Effector memory CD8-positive, alpha-beta T cell (primary cell): ENCODE results near the gene HCN4.
"Not testable (repeated sequence)": the region's sequence is repeated elsewhere in the genome, so short reads cannot be mapped to it uniquely, and the experiment has no call there.

ENCODE experiments used
- ATAC-seq: fragments of 150-1000 bp; cut with Tn5 transposase; replicated peaks from 2 replicates; pipeline ENCODE4 v1.10.0; 2021; ENCODE audit warnings: mild to moderate bottlenecking, moderate library complexity
- DNase-seq, 3 experiments: peaks; one replicate each; pipeline ENCODE4 v3.0.0; 2021
- H3K27ac Mint-ChIP-seq, 2 donors: one replicate each; pipeline ENCODE4 v1.8.0; 2022; ENCODE audit warnings: mild to moderate bottlenecking in 2 of 2, mixed read lengths in 2 of 2, moderate library complexity in 2 of 2
- H3K27me3 Mint-ChIP-seq, 2 donors: one replicate each; pipeline ENCODE4 v1.8.0; 2022; ENCODE audit warnings: mixed read lengths in 2 of 2
- H3K36me3 Mint-ChIP-seq: one replicate; pipeline ENCODE4 v1.8.0; 2022; ENCODE audit warnings: mild to moderate bottlenecking, moderate library complexity, mixed read lengths; ENCODE audit not compliant: insufficient read depth
- H3K4me1 Mint-ChIP-seq, 2 donors: one replicate each; pipeline ENCODE4 v1.8.0; 2022; ENCODE audit warnings: low read depth in 2 of 2, mixed read lengths in 2 of 2
- H3K4me3 Mint-ChIP-seq, 2 donors: one replicate each; pipeline ENCODE4 v1.8.0; 2022; ENCODE audit warnings: mild to moderate bottlenecking in 2 of 2, mixed read lengths in 2 of 2, moderate library complexity in 2 of 2
- H3K9me3 Mint-ChIP-seq, 2 donors: one replicate each; pipeline ENCODE4 v1.8.0; 2022; ENCODE audit warnings: mixed read lengths in 2 of 2
- total RNA-seq, 9 experiments: gene quantifications; one replicate each; lab custom pipeline; 2026; lab: John Stamatoyannopoulos, UW

The HCN4 gene
- 0 to 0.30 (median 0) reads per million in 9 experiments for total RNA-seq

DNA sequence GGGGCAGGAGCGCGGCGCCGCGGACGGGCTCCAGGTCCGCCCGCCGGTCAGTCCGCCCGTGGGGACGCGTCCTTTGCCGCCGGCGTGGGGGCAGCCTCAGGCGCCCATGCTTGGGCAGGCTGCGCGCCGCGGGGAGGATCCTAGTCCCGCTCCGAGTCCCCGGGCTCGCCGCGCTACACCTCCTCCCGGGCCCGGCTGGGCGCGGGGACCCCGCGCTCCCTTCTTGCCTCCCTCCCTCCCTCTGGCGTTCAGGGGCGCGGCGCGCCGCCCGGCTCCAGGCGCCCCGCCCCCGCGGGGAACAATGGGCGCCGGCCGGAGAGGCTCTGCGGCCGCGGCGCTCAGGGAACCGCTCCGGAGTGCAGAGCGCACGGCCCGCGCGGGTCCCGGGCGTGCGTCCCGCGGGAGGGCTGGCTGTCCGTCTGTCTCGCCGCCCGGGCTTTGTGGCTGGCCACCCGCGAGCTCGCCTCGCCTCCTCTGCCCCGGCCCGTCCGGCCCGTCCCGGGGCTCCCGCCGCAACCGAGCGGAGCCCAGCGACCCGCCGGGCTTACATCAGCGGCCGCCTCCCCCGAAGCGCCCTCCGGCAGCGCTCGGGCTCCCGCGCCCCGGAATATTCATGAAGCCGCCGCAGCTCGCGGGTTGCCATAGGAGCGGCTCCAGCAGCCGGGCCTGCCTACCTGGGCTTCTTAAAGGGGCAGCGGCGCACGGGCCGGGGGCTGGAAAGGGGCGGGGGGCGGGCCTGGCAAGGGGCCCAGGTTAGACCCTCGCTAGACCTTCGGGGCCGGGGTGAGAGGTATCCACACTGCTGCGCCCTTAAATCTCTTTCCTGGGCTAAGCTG lies at the start of gene HCN4:
Gene HCN4, minus strand, starts transcription at position 658 of the 836 bp plus-strand sequence. CDS start 688 bp downstream, outside the sequence.
- DNase-seq (no peak), ATAC-seq (no peak)
- H3K4me3 Mint-ChIP-seq: no peak within 1 kb of the TSS
- no peak within 1 kb of the TSS for H3K27ac Mint-ChIP-seq
- no peaks in the 10 kb centered on the region for H3K36me3 Mint-ChIP-seq
- H3K4me1 Mint-ChIP-seq: peaks cover 2 to 3% of the 10 kb centered on the region in 2 donors
- no peaks in the 10 kb centered on the region for H3K9me3 Mint-ChIP-seq
- H3K27me3 Mint-ChIP-seq: peaks cover 68 to 85% of the 10 kb centered on the region in 2 donors

DNA sequence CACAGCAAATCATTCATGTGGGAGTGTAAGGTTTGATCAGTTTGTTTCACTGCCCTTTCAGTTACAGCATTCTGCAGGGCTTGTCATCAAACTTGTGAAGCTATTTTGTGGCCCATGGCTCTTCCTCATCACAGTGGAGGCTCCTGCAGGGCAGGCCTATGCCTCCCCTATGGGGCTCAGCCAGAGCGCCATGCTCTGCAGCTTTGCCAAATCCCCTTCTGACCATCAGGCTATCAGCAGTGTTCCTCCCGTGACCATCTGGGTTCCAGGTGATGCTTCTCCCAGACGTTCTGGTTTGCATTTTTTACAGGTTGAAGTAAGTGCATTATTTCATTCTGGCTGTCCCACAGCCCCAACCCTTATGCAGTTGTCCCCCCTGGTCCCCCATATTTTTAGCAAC lies 46.1 kb upstream of the HCN4 start:
- DNase-seq (no peak), ATAC-seq (no peak)
- Mint-ChIP-seq H3K36me3 (no peaks in the 10 kb centered on the region), H3K4me3 (no peak overlapping the region), H3K9me3 (no peaks in the 10 kb centered on the region), H3K27ac (no peak overlapping the region), H3K4me1 (no peaks in the 10 kb centered on the region), H3K27me3 (peaks cover 7 to 24% of the 10 kb centered on the region in 2 donors)

DNA sequence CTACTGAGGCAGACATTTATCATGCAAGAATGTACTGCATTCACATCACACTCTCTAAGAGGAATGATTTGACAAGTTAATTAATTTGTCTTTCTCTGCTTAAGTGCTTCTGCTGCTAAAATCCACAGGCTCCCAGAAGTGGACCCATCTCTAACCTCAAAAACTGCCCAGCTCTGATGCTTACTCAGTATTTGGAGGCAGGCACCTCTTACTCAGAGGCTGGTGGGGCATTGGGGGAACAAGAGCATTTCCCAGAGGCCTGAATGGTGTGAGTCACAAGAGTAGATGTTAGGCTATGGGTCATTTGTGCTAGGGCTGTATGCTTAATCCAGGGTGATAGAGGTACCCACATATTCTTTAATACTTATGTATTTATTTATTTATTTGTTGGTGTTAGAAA lies 34.4 kb upstream of the HCN4 start:
- DNase-seq (no peak), ATAC-seq (no peak)
- H3K9me3 Mint-ChIP-seq: no peaks in the 10 kb centered on the region
- H3K27me3 Mint-ChIP-seq: peaks cover 0 to 36% of the 10 kb centered on the region in 2 donors
- no peak overlapping the region for H3K4me3 Mint-ChIP-seq
- H3K27ac Mint-ChIP-seq: no peak overlapping the region
- no peaks in the 10 kb centered on the region for H3K36me3 Mint-ChIP-seq
- H3K4me1 Mint-ChIP-seq: no peaks in the 10 kb centered on the region

DNA sequence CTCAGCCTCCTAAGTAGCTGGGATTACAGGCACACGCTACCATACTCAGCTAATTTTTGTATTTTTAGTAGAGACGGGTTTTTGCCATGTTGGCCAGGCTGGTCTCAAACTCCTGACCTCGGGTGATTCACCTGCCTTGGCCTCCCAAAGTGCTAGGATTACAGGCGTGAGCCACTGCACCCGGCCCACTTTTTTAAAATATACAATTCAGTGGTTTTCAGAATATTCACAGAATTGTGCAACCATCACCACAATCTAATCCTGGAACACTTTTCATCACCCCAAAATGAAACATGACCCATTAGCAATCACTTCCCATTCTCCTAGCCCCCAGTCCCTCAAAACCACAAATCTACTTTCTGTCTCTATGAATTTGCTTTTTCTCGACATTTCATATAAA lies 31.5 kb upstream of the HCN4 start:
- H3K27me3 Mint-ChIP-seq: peaks cover 6 to 30% of the 10 kb centered on the region in 2 donors
- H3K27ac Mint-ChIP-seq, H3K4me1 Mint-ChIP-seq, ATAC-seq, DNase-seq, H3K4me3 Mint-ChIP-seq, H3K36me3 Mint-ChIP-seq, H3K9me3 Mint-ChIP-seq: not testable (repeated sequence)

DNA sequence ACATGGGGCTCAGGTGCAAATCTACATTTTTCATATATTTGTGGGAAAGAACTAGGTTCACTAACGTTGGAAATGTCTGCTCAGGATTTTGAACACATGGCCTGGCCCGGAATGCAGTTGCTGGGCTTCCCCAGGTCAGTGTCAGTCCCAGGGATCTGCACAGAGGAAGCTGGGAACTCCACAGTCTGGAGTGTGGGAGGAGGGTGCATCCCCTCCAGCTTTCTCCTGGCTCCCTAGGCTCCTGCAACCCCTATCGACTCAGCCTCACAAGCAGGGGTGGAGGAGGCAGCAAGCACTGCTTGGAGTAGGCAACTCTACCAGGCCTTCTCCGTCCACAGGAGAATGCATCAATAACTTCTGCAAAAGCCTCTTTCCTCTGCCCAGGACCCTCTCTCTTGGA lies 30.1 kb upstream of the HCN4 start:
- H3K4me1 Mint-ChIP-seq: no peaks in the 10 kb centered on the region
- no peak overlapping the region for H3K27ac Mint-ChIP-seq
- H3K9me3 Mint-ChIP-seq: no peaks in the 10 kb centered on the region
- peaks cover 8 to 43% of the 10 kb centered on the region in 2 donors for H3K27me3 Mint-ChIP-seq
- H3K36me3 Mint-ChIP-seq: no peaks in the 10 kb centered on the region
- no peak for DNase-seq
- H3K4me3 Mint-ChIP-seq: no peak overlapping the region
- ATAC-seq: no peak

DNA sequence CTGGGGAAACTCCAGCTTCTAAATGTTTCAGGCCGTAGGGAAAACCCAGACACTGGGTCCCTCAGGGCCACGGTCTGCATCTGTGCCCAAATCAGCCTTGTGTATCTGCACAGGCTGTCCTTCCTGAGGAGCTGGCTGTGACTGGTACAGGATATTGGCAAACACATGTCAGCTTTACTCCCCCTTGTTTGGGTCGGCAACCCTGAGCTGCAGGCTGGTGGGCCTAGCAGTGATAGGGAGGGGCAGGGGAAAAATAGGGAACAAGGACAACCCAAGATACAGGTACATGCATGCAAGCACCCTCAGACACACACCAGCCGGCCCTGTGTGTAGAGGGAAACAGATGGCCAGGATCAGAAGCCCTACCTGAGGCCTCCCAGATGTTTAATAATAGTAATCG lies 28.7 kb upstream of the HCN4 start:
- Mint-ChIP-seq H3K4me1 (no peaks in the 10 kb centered on the region), H3K36me3 (no peaks in the 10 kb centered on the region), H3K4me3 (no peak overlapping the region), H3K27me3 (peaks cover 8 to 57% of the 10 kb centered on the region in 2 donors), H3K27ac (no peak overlapping the region), H3K9me3 (no peaks in the 10 kb centered on the region)
- DNase-seq (no peak), ATAC-seq (no peak)

DNA sequence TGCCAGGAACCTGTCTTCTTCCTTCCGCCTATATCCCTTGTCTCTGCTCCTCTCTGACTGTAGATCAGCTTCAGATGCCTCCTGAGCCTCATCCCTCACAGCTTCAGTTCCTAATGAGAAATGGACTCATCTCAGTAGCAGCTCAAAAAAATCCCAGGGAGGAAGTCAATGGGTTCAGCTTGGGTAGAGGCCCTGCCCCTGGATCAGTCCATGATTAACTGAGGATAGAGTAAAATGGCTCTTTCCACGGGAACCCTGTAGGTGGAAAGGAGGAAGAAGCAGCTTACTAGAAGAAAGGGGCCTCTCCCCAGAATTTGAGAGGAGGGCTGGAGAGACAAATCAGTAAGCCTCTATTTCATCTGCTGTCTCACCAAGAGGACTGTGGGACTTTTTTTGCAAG lies 26.9 kb upstream of the HCN4 start:
- Mint-ChIP-seq H3K4me3 (no peak overlapping the region), H3K27ac (no peak overlapping the region), H3K27me3 (peaks cover 18 to 74% of the 10 kb centered on the region in 2 donors), H3K36me3 (no peaks in the 10 kb centered on the region), H3K4me1 (no peaks in the 10 kb centered on the region), H3K9me3 (no peaks in the 10 kb centered on the region)
- no peak for DNase-seq
- no peak for ATAC-seq

DNA sequence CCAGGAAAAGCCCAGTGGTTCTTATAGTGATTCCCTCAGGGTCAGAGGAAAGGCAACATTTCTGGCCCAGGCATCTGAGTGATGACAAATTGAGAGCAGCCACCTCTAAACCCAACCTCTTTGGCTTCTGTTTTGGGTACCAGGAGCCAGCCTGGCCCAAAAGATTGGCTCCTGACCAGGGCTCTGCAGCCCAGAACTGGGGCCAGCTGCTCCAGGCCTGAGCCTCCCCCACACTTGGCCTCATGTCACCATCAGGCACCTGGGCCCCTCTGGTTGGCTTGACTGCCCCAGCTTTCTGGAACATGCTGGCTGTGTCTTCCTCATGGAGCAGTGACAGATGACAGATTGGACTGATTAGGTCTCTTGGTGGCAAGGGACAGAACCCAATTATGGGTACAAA lies 26.0 kb upstream of the HCN4 start:
- no peak for ATAC-seq
- Mint-ChIP-seq H3K27ac (no peak overlapping the region), H3K4me1 (no peaks in the 10 kb centered on the region), H3K9me3 (no peaks in the 10 kb centered on the region), H3K36me3 (no peaks in the 10 kb centered on the region), H3K4me3 (no peak overlapping the region), H3K27me3 (peaks cover 18 to 74% of the 10 kb centered on the region in 2 donors)
- no peak for DNase-seq

DNA sequence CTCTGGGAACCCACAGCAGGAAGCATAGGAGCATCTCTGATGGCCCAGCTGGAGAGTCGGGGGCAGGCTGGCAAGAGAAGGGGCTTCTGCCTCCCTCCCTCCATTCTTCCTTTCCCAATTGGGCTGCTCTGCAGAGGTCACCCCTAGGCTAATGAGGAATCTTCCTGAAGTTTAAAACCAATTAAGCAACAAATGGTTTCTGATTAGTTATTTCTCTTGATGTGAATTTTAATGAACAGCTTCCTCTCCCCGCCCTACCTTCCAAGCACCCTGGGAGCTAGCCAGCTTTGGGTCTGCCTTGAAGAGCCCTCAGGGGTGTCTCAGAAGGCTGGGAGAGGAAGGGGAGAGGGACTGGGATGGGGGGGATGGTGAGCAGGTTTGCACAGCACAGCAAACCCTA lies 24.6 kb upstream of the HCN4 start:
- Mint-ChIP-seq H3K36me3 (no peaks in the 10 kb centered on the region), H3K9me3 (no peaks in the 10 kb centered on the region), H3K4me1 (no peaks in the 10 kb centered on the region), H3K27me3 (peaks cover 18 to 66% of the 10 kb centered on the region in 2 donors), H3K27ac (no peak overlapping the region), H3K4me3 (no peak overlapping the region)
- ATAC-seq: no peak
- no peak for DNase-seq

DNA sequence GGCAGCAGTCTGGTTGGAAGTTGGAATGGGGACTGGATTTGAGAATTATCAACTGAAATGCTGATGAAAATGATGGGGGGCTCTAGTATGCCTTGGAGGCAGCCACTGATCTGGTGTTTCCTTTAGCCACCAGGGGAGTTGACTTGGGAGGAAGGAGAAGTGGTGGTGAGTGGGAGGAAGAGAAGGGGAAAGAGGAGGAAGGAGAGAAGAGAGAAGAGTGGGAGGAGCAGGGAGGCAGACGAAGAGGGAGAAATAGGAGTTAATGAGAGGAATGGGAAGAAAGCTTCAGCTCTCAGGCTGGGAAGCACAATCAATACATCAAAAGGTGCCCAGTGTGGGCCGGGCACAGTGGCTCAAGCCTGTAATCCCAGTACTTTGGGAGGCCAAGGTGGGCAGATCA lies 23.3 kb upstream of the HCN4 start:
- no peaks in the 10 kb centered on the region for H3K9me3 Mint-ChIP-seq
- no peak overlapping the region for H3K4me3 Mint-ChIP-seq
- ATAC-seq: no peak
- H3K27me3 Mint-ChIP-seq: peaks cover 18 to 80% of the 10 kb centered on the region in 2 donors
- no peak for DNase-seq
- no peaks in the 10 kb centered on the region for H3K36me3 Mint-ChIP-seq
- H3K4me1 Mint-ChIP-seq: no peaks in the 10 kb centered on the region
- H3K27ac Mint-ChIP-seq: no peak overlapping the region

DNA sequence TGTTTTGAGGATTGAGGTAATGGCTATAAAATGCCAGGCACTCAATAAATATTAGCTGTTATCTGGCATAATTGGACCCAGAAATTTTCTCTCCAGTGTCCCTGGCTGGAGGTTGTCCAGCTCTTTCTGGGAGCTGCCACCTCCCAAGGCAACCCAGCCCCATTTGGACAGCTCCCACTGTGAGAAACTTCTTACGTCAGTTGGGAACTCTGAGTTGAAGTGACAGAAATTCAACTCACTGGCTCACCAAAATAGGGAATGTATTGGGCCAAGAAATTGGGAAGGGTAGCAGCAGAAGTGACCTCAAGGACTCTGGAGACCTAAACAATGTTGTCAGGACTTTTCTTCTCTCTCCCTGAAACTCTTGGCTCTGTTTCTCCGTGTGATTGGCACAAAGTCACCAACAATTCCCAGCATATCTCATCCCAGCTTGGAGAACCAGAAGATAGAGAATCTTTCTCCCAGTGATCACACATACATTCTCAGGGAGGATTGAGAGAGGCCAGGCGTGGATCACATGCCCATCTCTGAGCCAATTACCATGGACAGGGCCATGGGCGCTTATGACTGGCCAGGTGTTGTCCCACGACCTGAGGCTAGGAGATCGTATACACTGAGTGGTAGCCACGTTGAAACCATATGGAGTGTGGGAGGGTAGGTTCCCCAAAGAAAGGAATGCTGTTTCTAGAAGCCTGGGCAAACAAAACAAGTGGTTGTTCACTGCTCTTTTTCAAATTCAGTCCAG lies 22.5 kb upstream of the HCN4 start:
- H3K4me1 Mint-ChIP-seq: no peaks in the 10 kb centered on the region
- peaks cover 18 to 80% of the 10 kb centered on the region in 2 donors for H3K27me3 Mint-ChIP-seq
- ATAC-seq (no peak), DNase-seq (no peak)
- H3K9me3 Mint-ChIP-seq: no peaks in the 10 kb centered on the region
- H3K27ac Mint-ChIP-seq: no peak overlapping the region
- no peaks in the 10 kb centered on the region for H3K36me3 Mint-ChIP-seq
- H3K4me3 Mint-ChIP-seq: no peak overlapping the region

DNA sequence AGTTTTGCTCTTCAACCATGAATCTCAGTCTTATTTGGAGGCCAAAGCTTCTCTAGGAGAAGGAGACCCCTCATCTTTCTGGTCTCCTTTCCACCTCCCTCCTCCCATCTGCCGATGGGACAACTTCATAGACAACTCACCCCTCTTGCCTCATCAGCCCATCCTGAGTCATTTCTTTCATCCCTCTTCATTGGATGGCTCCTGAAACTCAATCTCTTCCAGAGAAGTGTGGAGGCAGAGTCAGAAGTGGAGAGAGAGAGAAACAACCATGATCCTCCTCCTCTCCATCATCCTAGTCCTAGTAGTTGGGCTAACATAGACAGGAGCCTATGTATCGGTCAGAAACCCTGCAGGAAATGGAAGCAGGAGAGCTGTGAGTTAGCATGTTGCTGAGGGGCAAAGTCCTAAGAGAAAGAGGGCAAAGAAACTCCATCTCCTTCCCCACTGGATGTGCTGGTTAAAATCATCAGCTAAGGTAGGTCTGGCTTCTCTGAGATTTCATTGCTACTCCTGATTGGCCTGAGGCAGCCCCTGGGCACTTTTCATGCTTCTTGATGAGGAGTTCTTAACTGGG lies 21.3 kb upstream of the HCN4 start:
- Mint-ChIP-seq H3K27me3 (peaks cover 19 to 82% of the 10 kb centered on the region in 2 donors), H3K36me3 (no peaks in the 10 kb centered on the region), H3K9me3 (no peaks in the 10 kb centered on the region), H3K27ac (no peak overlapping the region), H3K4me3 (no peak overlapping the region), H3K4me1 (no peaks in the 10 kb centered on the region)
- DNase-seq (no peak), ATAC-seq (no peak)

DNA sequence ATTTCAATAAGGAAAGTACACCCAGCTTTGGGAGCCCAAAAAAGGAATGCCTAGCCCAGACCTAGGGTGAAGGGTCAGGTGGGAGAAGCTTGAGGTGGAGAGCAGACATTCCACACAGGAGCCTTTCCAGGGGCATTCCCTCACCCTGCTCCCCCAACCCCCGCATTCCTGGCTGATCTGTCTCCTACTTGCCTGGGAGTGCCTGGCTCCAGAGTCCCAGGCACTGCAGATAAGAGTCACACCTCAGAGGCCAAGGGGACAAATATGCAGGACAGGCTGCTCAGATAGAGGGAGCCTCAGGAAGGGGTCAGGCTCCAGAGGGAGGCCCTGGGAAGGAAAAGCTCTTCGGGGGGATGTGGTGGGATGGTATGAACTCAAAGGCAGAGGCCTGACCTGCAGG lies 20.8 kb upstream of the HCN4 start:
- Mint-ChIP-seq H3K27me3 (peaks cover 22 to 82% of the 10 kb centered on the region in 2 donors), H3K4me1 (no peaks in the 10 kb centered on the region), H3K36me3 (no peaks in the 10 kb centered on the region), H3K27ac (no peak overlapping the region), H3K4me3 (no peak overlapping the region), H3K9me3 (no peaks in the 10 kb centered on the region)
- no peak for ATAC-seq
- DNase-seq: no peak
